Right cardiac atrium (tissue), 5 donors: ENCODE measurements around the gene SPATC1L. TPM values are rescaled to one million over a fixed set of nuclear protein-coding genes. Genes with fewer than 3 reads are reported as not detected.

Experiments
- ATAC-seq, 2 donors: fragments of 200-7000 bp; cut with Tn5 transposase; one replicate each; pipeline versions ENCODE4 v1.8.0 to v1.9.1; 2020; ENCODE audit warnings: moderate library complexity in 2 of 2, mild to moderate bottlenecking in 1 of 2
- DNase-seq, 3 donors: peaks; one replicate each; pipeline ENCODE4 v3.0.0-alpha.2; 2020
- H3K27ac ChIP-seq: one replicate; pipeline ENCODE4 v1.5.1; 2013; ENCODE audit warnings: mild to moderate bottlenecking, low read length, control low read depth, moderate library complexity
- H3K27me3 ChIP-seq: one replicate; pipeline ENCODE4 v1.6.1; 2013; ENCODE audit not compliant: control insufficient read depth, insufficient read depth
- H3K4me1 ChIP-seq: one replicate; pipeline ENCODE4 v1.6.1; 2013; ENCODE audit warnings: low read length; ENCODE audit not compliant: control insufficient read depth, insufficient read depth
- H3K4me3 ChIP-seq: one replicate; pipeline ENCODE4 v1.5.1; 2013; ENCODE audit warnings: low read length, control low read depth
- H3K9me3 ChIP-seq: one replicate; pipeline ENCODE4 v1.6.1; 2013; ENCODE audit warnings: low read length; ENCODE audit not compliant: control insufficient read depth
- WGBS: extraction: QIAGEN DNeasy Blood & Tissue Kit; methylation state at CpG from one replicate; pipeline ENCODE4 v1.1.7; 2013; 5-methylcytosine and 5-hydroxymethylcytosine counted together
- intact Hi-C, 4 donors: fragments of 100-400 bp; cut with DNase I; formaldehyde crosslinking; loops; one replicate each; pipeline versions ENCODE4 v1.11.0 to v1.14.0; 2022 to 2023
- polyA plus RNA-seq: library from polyadenylated mRNA; stranded (reverse); fragments of 200-250 nt; gene quantifications from one replicate; pipeline ENCODE4 v1.2.3, GENCODE V29; 2013
- total RNA-seq, 4 donors: library from RNA; stranded (reverse); fragmentation: NEBNext Ultra II Directional; extraction: Animal tissue kit (Norgen Biotek cat#: 25700); gene quantifications; one replicate each; pipeline ENCODE4 v1.2.1, GENCODE V29; 2021
- donor health status: healthy with polysubstance abuse.
- donor health status: DM: no; HTN: yes; CAD: no.
- donor health status: DM: no; HTN: no; CAD: no.
- donor health status: DM: no; HTN: yes; CAD: no; lungs with severe emphysema.
- donor health status: DM: yes; HTN: yes; CAD: no.

Gene SPATC1L
- total and polyA plus RNA-seq, 5 donors = 8.8 to 12.0 (median 11.3) TPM

- Histone ChIP-seq H3K27me3 (no peaks in the 10 kb centered on the region), H3K4me1 (peaks cover 4% of the 10 kb centered on the region), H3K27ac (no peak overlapping the region), H3K4me3 (no peak overlapping the region), H3K9me3 (no peaks in the 10 kb centered on the region)
- 91% methylated on average over 15 of the region's 15 CpGs for WGBS
- intact Hi-C loops = loop anchor here in 2 of 4 donors (10.0 kb wide), 3 partner anchors 57 to 127 kb away; partner anchors contain the start of genes LSS (in 1 of the 2), MCM3AP (in 1 of the 2) and YBEY (in 1 of the 2)
- DNase-seq (peak in 2 of 3 donors; percentile 3 to 24), ATAC-seq (no peak)
Observed at GRCh38 chr21:46157987-46158451, 26.2 kb downstream of the SPATC1L start.

- no peak for ATAC-seq
- Histone ChIP-seq H3K4me3 (no peak overlapping the region), H3K27me3 (no peaks in the 10 kb centered on the region), H3K4me1 (peaks cover 4% of the 10 kb centered on the region), H3K27ac (no peak overlapping the region), H3K9me3 (no peaks in the 10 kb centered on the region)
- peak in 2 of 3 donors; percentile 6 to 19 for DNase-seq
- 85% methylated on average over 12 of the region's 12 CpGs for WGBS
- intact Hi-C loops = loop anchor here in 2 of 4 donors (10.0 kb wide), 3 partner anchors 57 to 127 kb away; partner anchors contain the start of genes LSS (in 1 of the 2), MCM3AP (in 1 of the 2) and YBEY (in 1 of the 2)
Observed at GRCh38 chr21:46157396-46157986, 26.8 kb downstream of the SPATC1L start.

DNA sequence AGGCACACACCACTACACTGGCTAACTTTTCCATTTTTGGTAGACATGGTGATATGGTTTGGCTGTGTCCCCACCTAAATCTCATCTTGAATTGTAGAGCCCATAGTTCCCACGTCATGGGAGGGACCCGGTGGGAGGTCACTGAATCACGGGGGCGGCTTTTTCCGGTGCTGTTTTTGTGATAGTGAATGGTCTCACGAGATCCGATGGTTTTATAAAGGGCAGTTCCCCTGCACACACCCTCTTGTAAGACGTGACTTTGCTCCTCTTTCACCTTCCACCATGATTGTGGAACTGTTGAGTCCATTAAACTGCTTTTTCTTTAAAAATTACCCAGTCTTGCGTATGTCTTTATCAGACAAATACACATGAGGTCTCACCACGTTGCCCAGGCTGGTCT lies 27.6 kb downstream of the SPATC1L start:
- peaks cover 4% of the 10 kb centered on the region for H3K4me1 ChIP-seq
- intact Hi-C loops = loop anchor here in 2 of 4 donors (10.0 kb wide), 3 partner anchors 58 to 128 kb away; partner anchors contain the start of genes LSS (in 1 of the 2), MCM3AP (in 1 of the 2) and YBEY (in 1 of the 2)
- 61% methylated on average over 10 of the region's 10 CpGs for WGBS
- no peak overlapping the region for H3K27ac ChIP-seq
- H3K9me3 ChIP-seq = no peaks in the 10 kb centered on the region
- no peaks in the 10 kb centered on the region for H3K27me3 ChIP-seq
- peak in 2 of 3 donors; percentile 12 to 15 for DNase-seq
- no peak for ATAC-seq
- H3K4me3 ChIP-seq = no peak overlapping the region

DNA sequence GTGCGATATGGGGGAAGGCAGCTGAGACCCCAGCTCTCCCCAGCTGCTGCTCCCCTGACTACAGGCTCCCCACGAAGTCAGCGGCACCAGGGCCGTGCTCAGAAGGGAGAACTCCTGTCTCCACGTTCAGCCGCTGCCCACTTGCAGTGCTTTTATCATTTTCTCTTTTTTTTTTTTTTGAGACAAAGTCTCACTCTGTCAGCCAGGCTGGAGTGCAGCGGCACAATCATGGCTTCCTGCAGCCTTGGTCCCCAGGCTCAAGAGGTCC lies 27.9 kb downstream of the SPATC1L start:
- DNase-seq = no peak
- intact Hi-C loops = loop anchor here in 2 of 4 donors (10.0 kb wide), 3 partner anchors 58 to 128 kb away; partner anchors contain the start of genes LSS (in 1 of the 2), MCM3AP (in 1 of the 2) and YBEY (in 1 of the 2)

GRCh38 chr21:46155514-46156377 lies 28.5 kb downstream of the SPATC1L start, which contains the start of gene FTCD:
TSS of gene FTCD (minus strand) at chr21:46155579. CDS start at chr21:46155523, 56 bp downstream.
- Histone ChIP-seq H3K4me1 (peaks cover 4% of the 10 kb centered on the region), H3K27ac (no peak within 1 kb of the TSS), H3K4me3 (no peak within 1 kb of the TSS), H3K9me3 (no peaks in the 10 kb centered on the region), H3K27me3 (no peaks in the 10 kb centered on the region)
- DNase-seq (peak; percentile 7 to 61 (median 39)), ATAC-seq (no peak)
- WGBS = 84% methylated on average over 34 of the region's 34 CpGs
- intact Hi-C loops = loop anchor here in 2 of 4 donors (10.0 kb wide), 3 partner anchors 59 to 129 kb away; partner anchors contain the start of genes LSS (in 1 of the 2), MCM3AP (in 1 of the 2) and YBEY (in 1 of the 2)

More for the DNA sequence above, 27.9 kb downstream of the SPATC1L start:
- ATAC-seq = no peak
- Histone ChIP-seq H3K27me3 (no peaks in the 10 kb centered on the region), H3K9me3 (no peaks in the 10 kb centered on the region), H3K27ac (no peak overlapping the region), H3K4me1 (peaks cover 4% of the 10 kb centered on the region), H3K4me3 (no peak overlapping the region)
- 76% methylated on average over 7 of the region's 7 CpGs for WGBS

GRCh38 chr21:46154955-46155513 lies 29.2 kb downstream of the SPATC1L start:
- Histone ChIP-seq H3K4me3 (no peak overlapping the region), H3K27me3 (no peaks in the 10 kb centered on the region), H3K4me1 (peaks cover 4% of the 10 kb centered on the region), H3K27ac (no peak overlapping the region), H3K9me3 (no peaks in the 10 kb centered on the region)
- intact Hi-C loops = loop anchor here in 2 of 4 donors (10.0 kb wide), 3 partner anchors 60 to 130 kb away; partner anchors contain the start of genes LSS (in 1 of the 2), MCM3AP (in 1 of the 2) and YBEY (in 1 of the 2)
- WGBS = 88% methylated on average over 16 of the region's 16 CpGs
- no peak for ATAC-seq
- peak in 2 of 3 donors; percentile 7 to 39 for DNase-seq

DNA sequence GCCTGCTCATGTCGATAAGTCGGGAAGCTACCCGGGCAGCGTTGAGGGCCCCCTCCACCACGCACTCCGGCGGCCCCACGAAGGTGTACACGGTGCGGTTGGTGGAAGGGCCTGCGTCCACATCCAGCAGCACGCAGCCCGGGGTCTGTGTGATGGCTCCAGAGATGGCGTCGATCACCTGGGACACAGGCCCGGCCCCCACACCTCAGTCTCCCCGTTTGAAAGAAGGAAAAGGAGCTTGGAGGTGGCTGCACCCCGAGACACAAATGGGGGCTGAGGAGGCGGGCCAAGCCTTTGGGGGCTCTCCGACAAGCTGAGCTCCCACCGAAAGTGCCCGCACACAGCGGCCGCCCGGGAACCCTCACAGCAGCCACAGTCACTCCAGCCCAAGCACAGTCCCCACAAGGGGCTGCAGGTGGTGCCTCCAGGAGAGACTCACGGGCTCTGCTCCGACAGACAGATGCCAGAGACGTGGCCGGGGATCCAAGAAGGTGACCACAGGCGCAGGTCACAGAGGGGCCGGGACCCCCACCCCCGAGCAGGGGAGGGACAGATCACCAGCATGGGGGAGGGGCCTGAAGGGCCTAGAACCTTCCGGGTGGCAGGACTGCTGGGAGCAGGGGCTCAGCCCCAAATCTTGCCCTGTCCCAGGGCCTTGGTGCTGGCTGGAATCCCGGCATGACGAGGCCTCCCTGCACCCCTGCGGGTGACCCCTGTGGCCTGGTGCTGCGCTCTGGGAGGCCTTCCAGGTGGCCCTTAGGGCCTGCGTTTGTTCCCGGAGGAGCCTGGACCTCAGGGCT lies 29.9 kb downstream of the SPATC1L start:
- no peak overlapping the region for H3K4me3 ChIP-seq
- WGBS = 93% methylated on average over 39 of the region's 39 CpGs
- H3K4me1 ChIP-seq = peaks cover 4% of the 10 kb centered on the region
- no peak overlapping the region for H3K27ac ChIP-seq
- peak; percentile 10 to 55 (median 50) for DNase-seq
- H3K9me3 ChIP-seq = no peaks in the 10 kb centered on the region
- no peaks in the 10 kb centered on the region for H3K27me3 ChIP-seq
- intact Hi-C loops = loop anchor here in 2 of 4 donors (10.0 kb wide), 3 partner anchors 60 to 130 kb away; partner anchors contain the start of genes LSS (in 1 of the 2), MCM3AP (in 1 of the 2) and YBEY (in 1 of the 2)
- no peak for ATAC-seq

GRCh38 chr21:46153247-46154154 lies 30.8 kb downstream of the SPATC1L start:
- H3K9me3 ChIP-seq = no peaks in the 10 kb centered on the region
- H3K27me3 ChIP-seq = no peaks in the 10 kb centered on the region
- ATAC-seq (peak; percentile 51 to 59), DNase-seq (peak; percentile 57 to 87 (median 84))
- no peak overlapping the region for H3K4me3 ChIP-seq
- H3K27ac ChIP-seq = no peak overlapping the region
- intact Hi-C loops = loop anchor here in 2 of 4 donors (10.0 kb wide), 3 partner anchors 61 to 131 kb away; partner anchors contain the start of genes LSS (in 1 of the 2), MCM3AP (in 1 of the 2) and YBEY (in 1 of the 2)
- 28% methylated on average over 33 of the region's 33 CpGs for WGBS
- peaks cover 4% of the 10 kb centered on the region for H3K4me1 ChIP-seq

- no peaks in the 10 kb centered on the region for H3K9me3 ChIP-seq
- ATAC-seq = peak; percentile 12 to 19
- no peak overlapping the region for H3K27ac ChIP-seq
- no peak overlapping the region for H3K4me3 ChIP-seq
- H3K27me3 ChIP-seq = no peaks in the 10 kb centered on the region
- H3K4me1 ChIP-seq = peaks cover 4% of the 10 kb centered on the region
- WGBS = 36% methylated on average over 18 of the region's 18 CpGs
- DNase-seq = peak; percentile 31 to 63 (median 57)
- intact Hi-C loops = loop anchor here in 2 of 4 donors (10.0 kb wide), 3 partner anchors 62 to 132 kb away; partner anchors contain the start of genes LSS (in 1 of the 2), MCM3AP (in 1 of the 2) and YBEY (in 1 of the 2)
Observed at GRCh38 chr21:46152927-46153246, 31.4 kb downstream of the SPATC1L start.
